D721Med (cell line): ENCODE measurements around the gene IFT22.
A peak's percentile ranks its signal among the peaks of the same experiment; 100 is the strongest.
"Not testable (repeated sequence)": the region's sequence is repeated elsewhere in the genome, so short reads cannot be mapped to it uniquely, and the experiment has no call there.

ENCODE experiments used
- DNase-seq: peaks from one replicate; pipeline ENCODE4 v3.0.0; 2011; ENCODE audit warnings: low spot score; ENCODE audit not compliant: insufficient read length
- FAIRE-seq: peaks from 2 replicates; lab custom pipeline; 2011; peaks lifted over from hg19 to GRCh38; lab: Jason Lieb, UNC
- TF ChIP-seq, protein P1 (sequence below): IDR thresholded peaks from 2 replicates; pipeline ENCODE4 v1.5.1; 2012; ENCODE audit warnings: mild to moderate bottlenecking, control low read depth; ENCODE audit not compliant: insufficient read depth; ENCODE audit errors: missing control alignments

Gene IFT22

DNA sequence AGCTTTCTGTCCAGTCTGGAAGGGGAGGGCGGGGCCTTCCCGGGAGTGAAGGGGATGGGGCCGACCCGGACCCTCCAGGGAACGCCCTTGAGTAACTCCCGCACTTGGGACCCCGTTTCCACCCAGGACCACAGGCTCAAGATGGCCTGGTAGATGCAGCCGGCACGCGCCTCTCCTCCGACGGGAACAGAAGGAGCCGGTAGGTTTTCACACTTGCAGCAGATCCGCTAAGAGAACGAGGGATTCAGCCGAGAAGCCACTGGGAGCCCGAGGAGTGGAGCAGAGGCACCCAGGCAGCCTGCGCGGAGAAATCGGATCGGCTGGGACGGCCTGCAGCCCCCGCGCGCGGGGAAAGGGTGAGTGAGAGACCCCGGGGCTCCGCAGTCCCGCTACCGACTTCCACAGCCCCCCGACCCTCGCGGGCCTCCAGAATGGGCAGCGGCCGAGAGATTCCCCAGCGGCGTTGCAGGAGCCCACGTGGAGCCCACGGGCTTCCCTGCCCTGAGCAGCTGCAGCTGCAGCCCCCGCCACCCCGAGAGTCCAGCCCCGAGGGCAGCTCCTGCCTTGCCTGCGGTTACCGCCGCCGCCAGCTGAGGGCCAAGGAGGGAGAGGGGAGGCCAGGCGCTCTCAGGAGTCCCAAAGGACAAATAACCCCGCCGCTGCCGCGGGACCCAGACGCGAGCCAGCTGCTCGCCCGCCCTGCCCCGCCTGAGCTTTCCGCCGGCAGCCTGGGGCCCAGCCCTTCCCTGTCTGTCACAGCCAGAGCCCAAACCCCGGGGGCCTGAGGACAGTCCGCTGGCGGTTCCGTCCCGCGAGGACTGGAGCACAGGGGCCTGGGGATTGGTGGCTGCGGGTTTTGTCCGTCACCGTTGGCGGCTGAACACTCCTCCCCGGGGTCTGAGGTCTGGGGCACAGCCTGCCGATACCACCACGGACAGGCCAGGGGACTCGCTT, 21.8 kb downstream of the IFT22 start:
- DNase-seq (no peak), FAIRE-seq (no peak)
- TF ChIP-seq, protein P1, sequence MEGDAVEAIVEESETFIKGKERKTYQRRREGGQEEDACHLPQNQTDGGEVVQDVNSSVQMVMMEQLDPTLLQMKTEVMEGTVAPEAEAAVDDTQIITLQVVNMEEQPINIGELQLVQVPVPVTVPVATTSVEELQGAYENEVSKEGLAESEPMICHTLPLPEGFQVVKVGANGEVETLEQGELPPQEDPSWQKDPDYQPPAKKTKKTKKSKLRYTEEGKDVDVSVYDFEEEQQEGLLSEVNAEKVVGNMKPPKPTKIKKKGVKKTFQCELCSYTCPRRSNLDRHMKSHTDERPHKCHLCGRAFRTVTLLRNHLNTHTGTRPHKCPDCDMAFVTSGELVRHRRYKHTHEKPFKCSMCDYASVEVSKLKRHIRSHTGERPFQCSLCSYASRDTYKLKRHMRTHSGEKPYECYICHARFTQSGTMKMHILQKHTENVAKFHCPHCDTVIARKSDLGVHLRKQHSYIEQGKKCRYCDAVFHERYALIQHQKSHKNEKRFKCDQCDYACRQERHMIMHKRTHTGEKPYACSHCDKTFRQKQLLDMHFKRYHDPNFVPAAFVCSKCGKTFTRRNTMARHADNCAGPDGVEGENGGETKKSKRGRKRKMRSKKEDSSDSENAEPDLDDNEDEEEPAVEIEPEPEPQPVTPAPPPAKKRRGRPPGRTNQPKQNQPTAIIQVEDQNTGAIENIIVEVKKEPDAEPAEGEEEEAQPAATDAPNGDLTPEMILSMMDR = no peak

DNA sequence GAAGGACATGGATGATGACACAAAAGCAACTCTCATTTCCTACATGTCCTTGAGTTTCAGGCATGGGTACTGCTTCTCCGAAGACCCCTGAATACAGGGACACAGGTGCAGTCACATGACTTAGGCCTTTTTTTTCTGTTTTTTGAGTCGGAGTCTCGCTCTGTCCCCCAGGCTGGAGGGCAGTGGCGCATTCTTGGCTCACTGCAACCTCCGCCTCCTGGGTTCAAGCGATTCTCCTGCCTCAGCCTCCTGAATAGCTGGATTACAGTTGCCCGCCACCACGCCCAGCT, 26.8 kb downstream of the IFT22 start:
- TF ChIP-seq, protein P1 = no peak
- no peak for DNase-seq
- FAIRE-seq = no peak

DNA sequence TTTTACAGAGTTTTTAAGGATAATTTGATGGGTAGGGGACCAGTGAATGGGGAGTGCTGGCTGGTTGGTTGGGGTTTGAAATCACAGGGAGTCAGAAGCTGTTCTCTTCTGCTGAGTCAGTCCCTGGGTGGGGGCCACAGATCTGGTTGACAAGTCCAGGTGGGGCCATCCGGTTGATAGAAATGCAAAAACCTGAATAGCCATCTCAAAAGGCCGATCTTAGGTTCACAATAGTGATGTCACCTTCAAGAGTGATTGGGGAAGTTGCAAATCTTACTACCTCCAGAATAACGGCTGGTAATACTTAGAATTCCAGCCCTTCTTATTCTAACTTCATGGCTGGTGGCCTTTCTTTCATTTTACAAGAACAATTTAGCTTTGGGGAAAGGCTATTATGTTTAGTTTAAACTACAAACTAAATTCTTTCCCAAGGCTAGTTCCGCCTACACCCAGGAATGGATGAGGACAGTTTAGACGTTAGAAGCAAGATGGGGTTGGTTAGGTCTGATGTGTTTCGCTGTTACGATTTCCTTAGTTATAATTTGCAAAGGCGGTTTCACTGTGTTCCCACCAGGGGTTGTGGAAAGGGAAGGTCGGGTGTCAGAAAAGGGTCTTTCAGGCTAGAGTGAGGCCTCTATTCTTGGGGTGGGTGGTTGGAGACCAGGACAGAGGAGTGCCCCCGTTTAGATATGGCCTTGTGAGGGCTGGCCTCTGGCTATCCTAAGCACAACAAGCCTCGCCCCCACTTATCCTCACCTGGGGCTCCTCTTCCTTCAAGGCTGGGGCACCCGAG, 27.4 kb downstream of the IFT22 start:
- no peak for DNase-seq
- TF ChIP-seq, protein P1 = no peak
- no peak for FAIRE-seq

DNA sequence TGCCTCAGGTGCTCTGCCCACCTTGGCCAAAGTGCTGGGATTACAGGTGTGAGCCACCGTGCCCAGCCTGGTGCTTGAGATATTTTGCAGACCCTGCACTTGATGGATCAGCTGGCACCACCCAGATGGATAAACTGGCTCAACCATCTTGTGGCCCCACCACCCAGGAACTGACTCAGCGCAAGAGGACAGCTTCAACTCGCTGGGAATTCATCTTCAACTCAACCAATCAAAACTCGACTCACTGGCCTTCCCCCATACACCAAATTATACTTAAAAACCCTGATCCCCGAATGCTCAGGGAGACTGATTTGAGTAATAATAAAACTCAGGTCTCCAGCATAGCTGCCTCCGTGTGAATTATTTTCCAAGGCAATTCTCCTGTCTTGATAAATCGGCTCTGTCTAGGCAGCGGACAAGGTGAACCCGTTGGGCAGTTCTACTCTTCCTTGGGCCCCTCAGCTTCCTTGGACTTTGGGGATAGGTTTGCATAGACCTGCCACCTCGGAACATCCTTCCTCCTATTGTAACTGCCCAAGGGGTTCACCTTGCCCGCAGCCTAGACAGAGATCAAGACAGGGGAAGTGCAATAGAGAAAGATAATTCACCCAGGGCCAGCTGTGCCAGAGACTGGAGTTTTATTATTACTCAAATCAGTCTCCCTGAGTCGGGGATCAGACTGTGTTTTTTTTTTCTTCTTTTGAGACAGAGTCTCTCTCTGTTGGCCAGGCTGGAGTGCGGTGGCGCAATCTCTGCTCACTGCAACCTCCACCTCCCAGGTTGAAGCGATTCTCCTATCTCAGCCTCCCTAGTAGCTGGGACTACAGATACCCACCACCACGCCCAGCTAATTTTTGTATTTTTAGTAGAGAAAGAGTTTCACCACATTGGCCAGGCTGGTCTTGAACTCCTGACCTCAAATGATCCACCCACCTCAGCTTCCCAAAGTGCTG, 28.3 kb downstream of the IFT22 start:
- DNase-seq, FAIRE-seq: not testable (repeated sequence)

DNA sequence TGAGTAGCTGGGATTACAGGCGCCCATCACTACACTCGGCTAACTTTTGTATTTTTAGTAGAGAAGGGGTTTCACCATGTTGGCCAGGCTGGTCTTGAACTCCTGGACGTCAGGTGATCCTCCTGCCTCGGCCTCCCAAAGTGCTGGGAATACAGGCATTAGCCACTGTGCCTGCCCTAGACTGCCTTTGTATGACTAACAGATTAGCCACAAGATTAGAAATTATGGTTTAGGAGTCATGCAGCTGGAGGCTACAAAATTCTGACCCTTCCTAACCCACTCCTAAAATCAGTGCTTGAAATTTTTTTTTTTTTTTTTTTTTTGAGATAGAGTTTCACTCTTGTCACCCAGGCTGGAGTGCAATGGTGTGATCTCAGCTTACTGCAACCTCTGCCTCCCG, 29.0 kb downstream of the IFT22 start:
- not testable (repeated sequence) for FAIRE-seq, DNase-seq

DNA sequence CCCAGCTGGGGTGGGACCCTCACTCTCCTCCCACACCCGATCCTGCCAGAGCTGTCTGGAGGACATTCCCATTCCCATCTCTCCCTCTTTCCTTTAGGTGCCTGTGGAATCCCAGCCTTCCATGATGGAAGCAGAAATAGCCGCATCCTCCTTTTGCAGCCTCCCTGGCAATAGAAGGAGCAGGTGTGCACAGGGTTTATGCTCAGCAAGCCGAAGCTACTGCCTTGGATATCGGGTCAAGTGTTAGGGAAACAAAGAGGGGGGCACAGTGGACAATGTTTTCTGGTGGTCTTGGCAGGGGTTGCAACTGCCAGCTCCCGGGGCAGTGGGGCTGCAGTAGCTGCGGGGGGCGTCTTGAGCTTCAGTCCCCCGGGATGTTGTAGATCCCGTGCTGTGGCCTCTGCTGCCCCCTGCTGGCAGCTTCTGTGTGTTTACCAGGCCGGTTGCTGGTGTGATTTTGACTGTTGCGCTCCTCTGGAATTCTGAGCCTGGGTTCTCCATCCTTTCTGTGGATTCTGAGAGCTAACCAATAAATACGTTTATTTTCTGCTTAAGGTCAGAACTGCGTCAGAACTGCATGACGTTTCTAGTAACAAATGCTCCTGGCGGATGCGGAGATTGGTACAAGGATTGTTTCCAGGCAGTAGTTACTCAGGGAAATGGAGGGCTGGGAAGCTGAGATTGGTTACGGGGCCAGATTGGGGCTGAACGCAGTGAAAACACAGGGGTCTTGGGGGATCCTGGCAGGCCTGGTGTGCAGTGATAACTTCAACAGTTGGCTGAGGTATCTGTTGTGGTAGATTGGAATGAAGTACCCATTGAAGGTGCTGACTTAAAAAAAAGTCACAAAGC, 31.2 kb downstream of the IFT22 start:
- TF ChIP-seq, protein P1 = peak; percentile 46
- not testable (repeated sequence) for DNase-seq, FAIRE-seq

DNA sequence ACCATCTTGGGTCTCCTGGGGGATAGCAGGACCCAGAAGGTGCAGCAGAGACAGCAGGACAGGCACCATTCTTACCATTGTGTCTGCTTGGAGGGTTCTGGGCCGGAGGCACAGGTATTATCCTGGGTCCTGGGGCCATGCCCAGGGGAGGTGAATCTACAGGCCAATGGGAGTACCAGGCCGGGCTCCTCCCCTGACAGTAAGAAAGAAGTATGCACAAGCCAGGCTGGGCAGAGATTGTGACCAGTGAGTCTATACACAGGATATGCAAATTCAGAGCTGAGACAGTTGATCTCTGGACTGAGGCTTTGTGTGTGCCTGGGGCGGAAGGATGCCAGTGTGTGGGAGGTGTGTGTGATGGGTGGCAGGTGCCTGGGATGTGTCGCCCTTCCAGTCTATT, 31.9 kb downstream of the IFT22 start:
- not testable (repeated sequence) for FAIRE-seq, DNase-seq
